Fibroblast of lung (primary cell): Measurements from ENCODE around the gene TMEM143. TPM values are rescaled to one million over a fixed set of nuclear protein-coding genes. Genes with fewer than 3 reads are reported as not detected.
A peak's percentile ranks its signal among the peaks of the same experiment; 100 is the strongest.

Experiments
- DNase-seq, 2 donors: peaks; one replicate each; pipeline versions ENCODE4 v3.0.0 to v3.0.0-alpha.2; 2010; ENCODE audit warnings: low read depth in 2 of 2
- H2AFZ ChIP-seq: 2 replicates; pipeline ENCODE4 v1.5.1; 2012; ENCODE audit warnings: low read length, control low read depth, inconsistent platforms
- H3K27ac ChIP-seq: 2 replicates; pipeline ENCODE4 v1.5.1; 2011; ENCODE audit warnings: low read length, control low read depth; ENCODE audit not compliant: insufficient read depth
- H3K27me3 ChIP-seq: 2 replicates; pipeline ENCODE4 v1.5.1; 2011; ENCODE audit warnings: mild to moderate bottlenecking, low read length; ENCODE audit not compliant: control insufficient read depth, insufficient read depth
- H3K36me3 ChIP-seq: 2 replicates; pipeline ENCODE4 v1.5.1; 2011; ENCODE audit warnings: low read length; ENCODE audit not compliant: control insufficient read depth, insufficient read depth
- H3K4me1 ChIP-seq: 2 replicates; pipeline ENCODE4 v1.5.1; 2011; ENCODE audit warnings: low read length; ENCODE audit not compliant: control insufficient read depth, insufficient read depth; ENCODE audit errors: extremely low read depth
- H3K4me2 ChIP-seq: 2 replicates; pipeline ENCODE4 v1.5.1; 2011; ENCODE audit warnings: low read length, control low read depth; ENCODE audit not compliant: insufficient read depth; ENCODE audit errors: extremely low read depth
- H3K4me3 ChIP-seq, 4 experiments: fragments of 200-600 bp in 1 of 4; sonication (generic) in 1 of 4; replicated peaks in 1 of 4; 2 replicates each; pipeline ENCODE4 v1.5.1; 2011 to 2016; ENCODE audit warnings: low read length in 4 of 4, low read depth in 3 of 4, mild to moderate bottlenecking in 3 of 4, control low read depth in 2 of 4, inconsistent platforms in 1 of 4, mixed read lengths in 1 of 4; ENCODE audit not compliant: insufficient read depth in 1 of 4; ENCODE audit errors: control extremely low read depth in 1 of 4
- H3K79me2 ChIP-seq: 2 replicates; pipeline ENCODE4 v1.5.1; 2012; ENCODE audit warnings: mild to moderate bottlenecking, low read length, inconsistent platforms; ENCODE audit not compliant: control insufficient read depth, insufficient read depth
- H3K9ac ChIP-seq: 2 replicates; pipeline ENCODE4 v1.5.1; 2011; ENCODE audit warnings: mild to moderate bottlenecking, low read length, control low read depth; ENCODE audit not compliant: insufficient read depth
- H3K9me3 ChIP-seq: 2 replicates; pipeline ENCODE4 v1.5.1; 2012; ENCODE audit warnings: low read depth, low read length; ENCODE audit not compliant: control insufficient read depth, insufficient read depth
- H4K20me1 ChIP-seq: 2 replicates; pipeline ENCODE4 v1.5.1; 2011; ENCODE audit warnings: low read length; ENCODE audit not compliant: control insufficient read depth, insufficient read depth; ENCODE audit errors: extremely low read depth
- CTCF ChIP-seq, 2 donors: IDR thresholded peaks in 1 of 2; conservative IDR thresholded peaks in 1 of 2; 1 replicate in 1 of 2; 2 replicates in 1 of 2; pipeline ENCODE4 v1.5.1; 2011 to 2012; ENCODE audit warnings: low read length in 2 of 2, control low read depth in 1 of 2, inconsistent platforms in 1 of 2, low read depth in 1 of 2, mild to moderate bottlenecking in 1 of 2
- EZH2 ChIP-seq: IDR thresholded peaks from 2 replicates; pipeline ENCODE4 v1.5.1; 2012; ENCODE audit warnings: low read length, control low read depth, mild to moderate bottlenecking; ENCODE audit errors: missing control alignments
- polyA plus RNA-seq, 2 donors: library from polyadenylated mRNA; depleted of rRNA in 1 of 2; stranded (reverse) in 1 of 2; unstranded in 1 of 2; fragments of >200 nt; gene quantifications; 2 replicates each; pipeline ENCODE4 v1.2.1, GENCODE V29; 2011 to 2012; ENCODE audit warnings: missing spikeins in 1 of 2
- total RNA-seq: library from RNA; depleted of rRNA; stranded (reverse); fragments of >200 nt; gene quantifications from 2 replicates; pipeline ENCODE4 v1.2.1, GENCODE V29; 2014

The TMEM143 gene
- total and polyA plus RNA-seq, 2 donors (not counting 1 experiment from before 2014, with no cell fraction given) = 4.0 to 8.3 TPM

- Histone ChIP-seq H3K9ac (no peak overlapping the region), H3K27me3 (no peaks in the 10 kb centered on the region), H2AFZ (no peak overlapping the region), H3K4me1 (no peaks in the 10 kb centered on the region), H3K79me2 (no peaks in the 10 kb centered on the region), H3K36me3 (no peaks in the 10 kb centered on the region), H3K4me2 (no peak overlapping the region), H3K4me3 (no peak overlapping the region), H4K20me1 (no peaks in the 10 kb centered on the region), H3K9me3 (no peaks in the 10 kb centered on the region), H3K27ac (no peak overlapping the region)
- DNase-seq = peak; percentile 64 to 67
- TF ChIP-seq EZH2 (no peak), CTCF (conservative IDR thresholded peaks at IDR 0.05 in 1 of 2, IDR thresholded peaks at IDR 0.05 in 1 of 2; ENCODE audit: low read depth in 1 of 2, low read length in 2 of 2) (no peak)
These were observed 39.9 kb upstream of the TMEM143 start for GRCh38 chr19:48403606-48404005.

GRCh38 chr19:48401287-48401686, 37.5 kb upstream of the TMEM143 start:
- no peaks in the 10 kb centered on the region for H4K20me1 ChIP-seq
- no peaks in the 10 kb centered on the region for H3K79me2 ChIP-seq
- H3K36me3 ChIP-seq = no peaks in the 10 kb centered on the region
- peaks cover 12% of the 10 kb centered on the region for H3K27me3 ChIP-seq
- H2AFZ ChIP-seq = no peak overlapping the region
- H3K4me2 ChIP-seq = no peak overlapping the region
- no peak overlapping the region for H3K4me3 ChIP-seq
- H3K9me3 ChIP-seq = no peaks in the 10 kb centered on the region
- no peak for DNase-seq
- H3K4me1 ChIP-seq = no peaks in the 10 kb centered on the region
- TF ChIP-seq CTCF (conservative IDR thresholded peaks at IDR 0.05 in 1 of 2, IDR thresholded peaks at IDR 0.05 in 1 of 2; ENCODE audit: low read depth in 1 of 2, low read length in 2 of 2) = no peak
- TF ChIP-seq EZH2 = no peak
- no peak overlapping the region for H3K27ac ChIP-seq
- H3K9ac ChIP-seq = no peak overlapping the region

- DNase-seq = peak; percentile 57 to 76
- no peak overlapping the region for H3K27ac ChIP-seq
- H3K4me3 ChIP-seq = peak overlapping the region in 1 of 4 experiments; percentile 25
- peaks cover 21% of the 10 kb centered on the region for H3K27me3 ChIP-seq
- peak overlapping the region; percentile 87 for H2AFZ ChIP-seq
- H3K9me3 ChIP-seq = no peaks in the 10 kb centered on the region
- no peaks in the 10 kb centered on the region for H3K4me1 ChIP-seq
- no peaks in the 10 kb centered on the region for H3K36me3 ChIP-seq
- H4K20me1 ChIP-seq = no peaks in the 10 kb centered on the region
- no peak overlapping the region for H3K9ac ChIP-seq
- TF ChIP-seq CTCF (conservative IDR thresholded peaks at IDR 0.05 in 1 of 2, IDR thresholded peaks at IDR 0.05 in 1 of 2; ENCODE audit: low read depth in 1 of 2, low read length in 2 of 2) (no peak), EZH2 (no peak)
- peak overlapping the region; percentile 72 for H3K4me2 ChIP-seq
- no peaks in the 10 kb centered on the region for H3K79me2 ChIP-seq
These were observed 36.4 kb upstream of the TMEM143 start for GRCh38 chr19:48400018-48400742.
